Measurements from ENCODE around the gene TSFM.
"Not testable (repeated sequence)": the region's sequence is repeated elsewhere in the genome, so short reads cannot be mapped to it uniquely, and the experiment has no call there.

Gene TSFM

GRCh38 chr12:57763881-57764661, 18.5 kb upstream of the TSFM start:
- no peak for DNase-seq

- no peak for DNase-seq
Measured at GRCh38 chr12:57764662-57765002, 18.0 kb upstream of the TSFM start.

GRCh38 chr12:57765003-57765697, 17.4 kb upstream of the TSFM start:
- no peak for DNase-seq

GRCh38 chr12:57765698-57766463, 16.7 kb upstream of the TSFM start:
- DNase-seq: no peak

GRCh38 chr12:57766464-57767304, 15.9 kb upstream of the TSFM start, which contains the start of gene CYP27B1:
CYP27B1 (minus strand) TSS chr12:57767078; CDS start chr12:57767041, 37 bp downstream.
- no peak for DNase-seq

GRCh38 chr12:57767305-57767698, 15.3 kb upstream of the TSFM start:
- DNase-seq: no peak

GRCh38 chr12:57767876-57768275, 14.7 kb upstream of the TSFM start:
- DNase-seq: no peak

GRCh38 chr12:57769594-57769993, 13.0 kb upstream of the TSFM start:
- DNase-seq: no peak

- no peak for DNase-seq
Measured at GRCh38 chr12:57770734-57771133, 11.9 kb upstream of the TSFM start.

GRCh38 chr12:57771236-57771872, 11.2 kb upstream of the TSFM start:
- no peak for DNase-seq

GRCh38 chr12:57771873-57772428, 10.6 kb upstream of the TSFM start, which contains the start of gene METTL1:
METTL1 (minus strand) TSS chr12:57772105; CDS start chr12:57772083, 22 bp downstream.
- peak; percentile 63 to 94 (median 90) for DNase-seq

- DNase-seq: peak in 6 of 14 donors; percentile 52 to 69 (median 60)
Measured at GRCh38 chr12:57772429-57773322, 9.9 kb upstream of the TSFM start, which contains the start of gene EEF1AKMT3. EEF1AKMT3 (plus strand) TSS chr12:57772614; CDS start chr12:57772725, 111 bp downstream.

- not testable (repeated sequence) for DNase-seq
Measured at GRCh38 chr12:57774634-57775033, 8.0 kb upstream of the TSFM start.

GRCh38 chr12:57775044-57775443, 7.5 kb upstream of the TSFM start:
- DNase-seq: no peak

- DNase-seq: no peak
Measured at GRCh38 chr12:57775563-57776246, 6.9 kb upstream of the TSFM start.

- no peak for DNase-seq
Measured at GRCh38 chr12:57776247-57776587, 6.4 kb upstream of the TSFM start.

GRCh38 chr12:57777367-57777766, 5.2 kb upstream of the TSFM start:
- no peak for DNase-seq

GRCh38 chr12:57777911-57778310, 4.7 kb upstream of the TSFM start:
- no peak for DNase-seq

- peak in 1 of 14 donors; percentile 19 for DNase-seq
Measured at GRCh38 chr12:57779736-57780135, 2.9 kb upstream of the TSFM start.
